NCI-H774 (cell line): ENCODE measurements around the gene HOXA10.

Source experiments
- DNase-seq: peaks from one replicate; lab custom pipeline; 2025; lab: John Stamatoyannopoulos, UW

HOXA10 gene

GRCh38 chr7:27203964-27204594 is 30.0 kb upstream of the HOXA10 start:
- no peak for DNase-seq

GRCh38 chr7:27203365-27203953 is 29.3 kb upstream of the HOXA10 start:
- DNase-seq: no peak

GRCh38 chr7:27202862-27203134 is 28.7 kb upstream of the HOXA10 start:
- no peak for DNase-seq

GRCh38 chr7:27202018-27202861 is 28.1 kb upstream of the HOXA10 start:
- no peak for DNase-seq

GRCh38 chr7:27201580-27202017 is 27.5 kb upstream of the HOXA10 start:
- no peak for DNase-seq

GRCh38 chr7:27200761-27201579 is 26.9 kb upstream of the HOXA10 start:
- no peak for DNase-seq

- DNase-seq: peak; percentile 73
Observed at GRCh38 chr7:27199849-27200760, 26.0 kb upstream of the HOXA10 start, which contains the start of gene HOXA13. HOXA13 (minus strand) TSS chr7:27200091; CDS start chr7:27200077, 14 bp downstream.

GRCh38 chr7:27198871-27199801 is 25.0 kb upstream of the HOXA10 start:
- DNase-seq: no peak

- no peak for DNase-seq
Observed at GRCh38 chr7:27198138-27198841, 24.2 kb upstream of the HOXA10 start.

GRCh38 chr7:27197137-27198042 is 23.3 kb upstream of the HOXA10 start:
- DNase-seq: no peak

GRCh38 chr7:27196287-27196767 is 22.2 kb upstream of the HOXA10 start:
- peak; percentile 44 for DNase-seq

- no peak for DNase-seq
Observed at GRCh38 chr7:27194686-27195379, 20.7 kb upstream of the HOXA10 start.

GRCh38 chr7:27194002-27194352 is 19.9 kb upstream of the HOXA10 start:
- DNase-seq: no peak

- no peak for DNase-seq
Observed at GRCh38 chr7:27193335-27194001, 19.3 kb upstream of the HOXA10 start.

GRCh38 chr7:27192546-27193334 is 18.6 kb upstream of the HOXA10 start:
- DNase-seq: no peak

- no peak for DNase-seq
Observed at GRCh38 chr7:27191833-27192545, 17.9 kb upstream of the HOXA10 start.
